NCI-H2196 (cell line): ENCODE measurements around the gene ADPRH.

Experiments
- DNase-seq: peaks from one replicate; lab custom pipeline; 2025; ENCODE audit not compliant: unreplicated experiment; lab: John Stamatoyannopoulos, UW

The ADPRH gene

GRCh38 chr3:119596398-119596797, 17.1 kb downstream of the ADPRH start:
- DNase-seq, result no peak

- no peak for DNase-seq
These were observed 18.4 kb downstream of the ADPRH start, which contains the start of gene PLA1A for GRCh38 chr3:119597548-119598288. PLA1A (plus strand) TSS chr3:119597885; CDS start chr3:119597914, 29 bp downstream.

- DNase-seq, result no peak
These were observed 19.3 kb downstream of the ADPRH start for GRCh38 chr3:119598410-119599098.

GRCh38 chr3:119599558-119600174, 20.4 kb downstream of the ADPRH start:
- no peak for DNase-seq

- DNase-seq, result no peak
These were observed 21.4 kb downstream of the ADPRH start for GRCh38 chr3:119600732-119601131.

- DNase-seq, result no peak
These were observed 21.9 kb downstream of the ADPRH start for GRCh38 chr3:119601154-119601553.

GRCh38 chr3:119602676-119603075, 23.4 kb downstream of the ADPRH start:
- DNase-seq, result no peak

- DNase-seq, result no peak
These were observed 25.6 kb downstream of the ADPRH start for GRCh38 chr3:119604878-119605277.

GRCh38 chr3:119608405-119609000, 29.2 kb downstream of the ADPRH start:
- DNase-seq, result no peak

GRCh38 chr3:119609301-119609700, 30.0 kb downstream of the ADPRH start:
- DNase-seq, result no peak

GRCh38 chr3:119611664-119612063, 32.4 kb downstream of the ADPRH start:
- no peak for DNase-seq

GRCh38 chr3:119613201-119613600, 33.9 kb downstream of the ADPRH start:
- DNase-seq, result no peak

- DNase-seq, result no peak
These were observed 34.6 kb downstream of the ADPRH start for GRCh38 chr3:119613872-119614271.

GRCh38 chr3:119616056-119616455, 36.8 kb downstream of the ADPRH start:
- DNase-seq, result no peak

- DNase-seq, result no peak
These were observed 39.8 kb downstream of the ADPRH start for GRCh38 chr3:119619094-119619493.

GRCh38 chr3:119620899-119621298, 41.6 kb downstream of the ADPRH start:
- DNase-seq, result no peak

GRCh38 chr3:119624002-119624720, 44.9 kb downstream of the ADPRH start:
- no peak for DNase-seq

- DNase-seq, result no peak
These were observed 46.3 kb downstream of the ADPRH start for GRCh38 chr3:119625451-119626153.

GRCh38 chr3:119626196-119626595, 46.9 kb downstream of the ADPRH start:
- no peak for DNase-seq

GRCh38 chr3:119627461-119627860, 48.2 kb downstream of the ADPRH start:
- DNase-seq, result no peak
